GM12801 (cell line): ENCODE measurements around the gene CD69.

ENCODE experiments used
- CTCF ChIP-seq: IDR thresholded peaks from one replicate; pipeline ENCODE4 v1.5.1; 2011; ENCODE audit warnings: control low read depth; ENCODE audit not compliant: insufficient read length; ENCODE audit errors: extremely low read depth

CD69 gene

GRCh38 chr12:9760699-9761418, at the start of gene CD69:
Gene CD69 (minus strand): TSS chr12:9760901. CDS start chr12:9760820, 81 bp downstream.
- no peak for TF ChIP-seq CTCF

- TF ChIP-seq CTCF, result no peak
Observed at GRCh38 chr12:9809866-9810265, 49.2 kb upstream of the CD69 start.

GRCh38 chr12:9809338-9809737, 48.6 kb upstream of the CD69 start:
- no peak for TF ChIP-seq CTCF

DNA sequence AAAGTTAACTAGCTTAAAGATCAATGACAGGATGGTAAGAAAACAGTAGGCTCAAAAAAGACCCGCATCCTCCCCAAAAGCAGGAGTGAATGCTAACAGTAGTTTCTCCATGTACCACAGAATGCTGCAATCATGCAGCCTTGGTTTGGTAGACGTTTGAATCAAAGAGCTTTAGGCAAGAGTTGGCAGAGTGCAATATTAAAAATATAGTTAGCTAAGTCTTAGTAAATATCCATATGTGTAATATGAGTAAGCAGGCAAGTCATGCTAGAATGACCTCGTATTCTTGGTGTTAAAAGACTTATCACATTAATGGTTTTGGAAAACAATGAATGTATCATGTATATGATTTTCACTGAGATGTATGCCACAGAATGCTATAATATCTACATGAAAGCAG, 47.8 kb upstream of the CD69 start:
- TF ChIP-seq CTCF, result no peak

DNA sequence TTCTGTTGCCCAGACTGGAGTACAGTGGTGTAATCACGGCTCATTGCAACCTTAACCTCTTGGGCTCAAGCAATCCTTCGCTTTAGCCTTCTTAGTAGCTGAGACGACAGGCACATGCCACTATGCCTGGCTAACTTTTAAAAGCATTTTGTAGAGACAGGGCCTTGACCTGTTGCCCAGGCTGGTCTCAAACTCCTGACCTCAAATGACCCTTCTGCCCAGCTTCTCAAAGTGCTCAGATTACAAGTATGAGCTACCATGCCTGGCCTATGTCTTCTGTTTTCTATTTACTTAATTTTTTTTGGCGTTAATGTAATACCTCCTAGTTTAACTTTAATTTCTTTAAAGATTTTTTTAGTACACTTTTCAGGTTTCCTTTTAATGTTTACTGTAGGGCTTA, 46.0 kb upstream of the CD69 start:
- TF ChIP-seq CTCF, result no peak

DNA sequence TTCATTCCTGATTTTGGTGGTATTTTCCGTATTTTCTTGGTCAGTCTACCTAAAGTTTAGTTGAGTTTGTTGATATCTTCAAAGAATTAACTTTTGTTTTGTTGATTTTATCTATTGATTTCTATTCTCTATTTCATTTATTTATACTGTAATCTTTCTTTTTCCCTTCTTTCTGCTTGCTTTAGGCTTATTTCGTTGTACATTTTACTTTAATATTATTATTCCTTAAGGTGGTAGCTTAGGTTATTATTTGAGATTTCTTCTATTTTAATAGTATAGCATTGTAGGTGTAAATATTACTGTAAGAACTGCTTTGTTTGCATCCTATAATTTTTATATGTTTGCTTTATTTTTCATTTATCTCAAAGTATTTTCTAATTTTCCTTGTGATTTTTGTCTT, 45.2 kb upstream of the CD69 start:
- TF ChIP-seq CTCF, result no peak

DNA sequence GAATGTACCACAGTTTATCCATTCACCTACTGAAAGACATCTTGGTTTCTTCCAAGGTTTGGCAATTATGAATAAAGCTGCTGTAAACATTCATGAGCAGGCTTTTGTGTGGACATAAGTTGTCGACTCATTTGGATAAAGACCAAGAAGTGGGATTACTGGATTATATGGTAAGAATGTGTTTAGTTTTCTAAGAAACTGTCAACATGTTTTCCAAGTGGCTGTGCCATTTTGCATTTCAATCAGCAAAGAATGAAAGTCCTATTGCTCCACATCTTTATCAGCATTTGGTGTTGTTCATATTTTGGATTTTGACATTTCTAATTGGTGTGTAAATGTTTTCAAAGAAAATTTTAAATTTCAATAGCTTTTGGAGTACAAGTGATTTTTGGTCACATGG, 39.3 kb upstream of the CD69 start:
- TF ChIP-seq CTCF, result no peak
